Brain microvascular endothelial cell (primary cell): ENCODE measurements around the gene ZCCHC17.

Experiments used
- DNase-seq: peaks from one replicate; pipeline ENCODE4 v3.0.0-alpha.2; 2020
- H3K27ac ChIP-seq: fragments of 250-450 bp; sonication (Bioruptor Pico); 2 replicates; pipeline ENCODE4 v1.5.1; 2020; ENCODE audit warnings: mild to moderate bottlenecking, moderate library complexity
- H3K27me3 ChIP-seq: fragments of 250-450 bp; sonication (Bioruptor Pico); replicated peaks from 2 replicates; pipeline ENCODE4 v1.5.1; 2020; ENCODE audit warnings: mild to moderate bottlenecking
- H3K36me3 ChIP-seq: fragments of 250-450 bp; sonication (Bioruptor Pico); replicated peaks from 2 replicates; pipeline ENCODE4 v1.5.1; 2020; ENCODE audit warnings: mild to moderate bottlenecking
- H3K4me3 ChIP-seq: 2 replicates; pipeline ENCODE4 v1.5.1; 2011; ENCODE audit warnings: low read depth, mild to moderate bottlenecking, control low read depth, low read length, moderate library complexity
- in situ Hi-C: cut with HindIII; loops from 2 replicates; pipeline ENCODE4 v1.10.0; 2017; ENCODE audit warnings: low sequenced_read_pairs, low pct_ligation_motif_present
- TF ChIP-seq, protein P1 (sequence below): IDR thresholded peaks from 2 replicates; pipeline ENCODE4 v1.5.1; 2011; ENCODE audit warnings: low read depth, mild to moderate bottlenecking, moderate library complexity, low read length, control low read depth, inconsistent platforms; ENCODE audit errors: missing control alignments

The ZCCHC17 gene

DNA sequence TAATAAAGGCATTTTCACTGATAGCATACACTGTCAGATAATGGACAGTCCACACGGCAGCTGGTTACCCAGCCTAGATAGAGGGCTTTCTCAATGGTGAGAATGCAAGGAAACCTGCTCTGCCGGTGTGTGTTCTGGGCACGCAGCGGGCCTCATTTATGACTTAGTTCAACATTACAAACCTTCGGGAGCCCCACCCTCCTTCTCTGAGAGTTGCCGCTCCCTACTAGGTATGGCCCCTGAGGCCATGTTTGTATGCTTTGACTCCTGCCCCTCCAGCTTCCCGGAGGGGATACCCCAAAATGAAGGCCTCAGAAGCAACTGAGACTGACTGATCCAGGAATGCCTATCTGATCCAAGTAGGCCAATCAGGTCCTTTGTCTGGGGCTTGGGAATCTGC, 93.2 kb downstream of the ZCCHC17 start:
- Histone ChIP-seq H3K27me3 (no peaks in the 10 kb centered on the region), H3K4me3 (no peak overlapping the region), H3K27ac (no peak overlapping the region), H3K36me3 (no peaks in the 10 kb centered on the region)
- TF ChIP-seq, protein P1, sequence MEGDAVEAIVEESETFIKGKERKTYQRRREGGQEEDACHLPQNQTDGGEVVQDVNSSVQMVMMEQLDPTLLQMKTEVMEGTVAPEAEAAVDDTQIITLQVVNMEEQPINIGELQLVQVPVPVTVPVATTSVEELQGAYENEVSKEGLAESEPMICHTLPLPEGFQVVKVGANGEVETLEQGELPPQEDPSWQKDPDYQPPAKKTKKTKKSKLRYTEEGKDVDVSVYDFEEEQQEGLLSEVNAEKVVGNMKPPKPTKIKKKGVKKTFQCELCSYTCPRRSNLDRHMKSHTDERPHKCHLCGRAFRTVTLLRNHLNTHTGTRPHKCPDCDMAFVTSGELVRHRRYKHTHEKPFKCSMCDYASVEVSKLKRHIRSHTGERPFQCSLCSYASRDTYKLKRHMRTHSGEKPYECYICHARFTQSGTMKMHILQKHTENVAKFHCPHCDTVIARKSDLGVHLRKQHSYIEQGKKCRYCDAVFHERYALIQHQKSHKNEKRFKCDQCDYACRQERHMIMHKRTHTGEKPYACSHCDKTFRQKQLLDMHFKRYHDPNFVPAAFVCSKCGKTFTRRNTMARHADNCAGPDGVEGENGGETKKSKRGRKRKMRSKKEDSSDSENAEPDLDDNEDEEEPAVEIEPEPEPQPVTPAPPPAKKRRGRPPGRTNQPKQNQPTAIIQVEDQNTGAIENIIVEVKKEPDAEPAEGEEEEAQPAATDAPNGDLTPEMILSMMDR = no peak
- no peak for DNase-seq
- in situ Hi-C loops = no loop called here

DNA sequence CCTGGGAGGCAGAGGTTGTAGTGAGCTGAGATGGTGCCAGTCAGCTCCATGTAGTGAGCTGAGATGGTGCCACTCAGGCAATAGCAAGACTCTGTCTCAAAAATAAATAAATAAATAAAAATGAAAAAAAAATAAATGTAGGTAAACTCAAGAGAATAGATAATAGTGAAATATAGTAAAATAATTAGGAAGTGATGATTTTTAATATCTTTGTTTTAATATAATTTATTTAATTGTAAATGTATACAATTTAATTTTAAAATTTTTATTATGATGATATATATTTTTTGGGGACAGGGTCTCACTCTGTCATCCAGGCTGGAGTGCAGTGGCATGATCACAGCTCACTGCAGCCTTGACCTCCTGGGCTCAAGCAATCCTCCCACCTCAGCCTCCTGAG, 96.6 kb downstream of the ZCCHC17 start:
- Histone ChIP-seq H3K4me3 (no peak overlapping the region), H3K27ac (no peak overlapping the region), H3K27me3 (no peaks in the 10 kb centered on the region), H3K36me3 (no peaks in the 10 kb centered on the region)
- DNase-seq = no peak
- TF ChIP-seq, protein P1 = no peak
- in situ Hi-C loops = no loop called here

DNA sequence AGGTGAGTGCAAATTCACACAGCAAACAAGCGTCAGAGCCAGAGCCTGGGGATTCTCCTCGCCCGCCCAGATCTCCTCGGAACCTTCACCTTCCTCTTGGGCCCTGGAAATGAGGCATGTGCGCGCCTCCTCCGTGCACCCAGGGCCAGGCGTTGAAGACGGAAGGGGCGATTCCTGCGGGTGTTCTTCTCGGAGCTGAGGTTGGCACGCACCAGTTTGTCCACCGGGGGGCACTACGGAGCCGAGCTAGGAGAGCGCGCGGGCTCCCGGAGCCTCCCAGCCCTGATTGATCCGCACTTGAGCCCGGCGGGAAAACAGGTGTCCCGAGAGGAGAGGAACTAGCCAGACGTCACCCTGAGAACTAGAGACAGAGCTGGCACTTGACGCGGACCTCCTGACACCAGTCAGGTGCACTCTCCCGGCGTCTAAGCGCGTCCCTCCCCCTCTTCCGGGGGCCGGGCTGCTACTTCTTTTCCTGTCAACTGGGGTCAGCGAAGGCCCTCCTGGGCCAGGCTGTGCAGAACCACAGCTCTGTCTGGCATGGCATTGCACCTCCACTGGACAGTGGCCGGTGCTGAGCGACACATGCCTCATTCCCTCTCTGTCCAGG, 97.9 kb downstream of the ZCCHC17 start:
- Histone ChIP-seq H3K27me3 (no peaks in the 10 kb centered on the region), H3K27ac (no peak overlapping the region), H3K4me3 (peak overlapping the region; percentile 27), H3K36me3 (no peaks in the 10 kb centered on the region)
- peak; percentile 67 for DNase-seq
- in situ Hi-C loops = no loop called here
- TF ChIP-seq, protein P1 = peak; percentile 95

DNA sequence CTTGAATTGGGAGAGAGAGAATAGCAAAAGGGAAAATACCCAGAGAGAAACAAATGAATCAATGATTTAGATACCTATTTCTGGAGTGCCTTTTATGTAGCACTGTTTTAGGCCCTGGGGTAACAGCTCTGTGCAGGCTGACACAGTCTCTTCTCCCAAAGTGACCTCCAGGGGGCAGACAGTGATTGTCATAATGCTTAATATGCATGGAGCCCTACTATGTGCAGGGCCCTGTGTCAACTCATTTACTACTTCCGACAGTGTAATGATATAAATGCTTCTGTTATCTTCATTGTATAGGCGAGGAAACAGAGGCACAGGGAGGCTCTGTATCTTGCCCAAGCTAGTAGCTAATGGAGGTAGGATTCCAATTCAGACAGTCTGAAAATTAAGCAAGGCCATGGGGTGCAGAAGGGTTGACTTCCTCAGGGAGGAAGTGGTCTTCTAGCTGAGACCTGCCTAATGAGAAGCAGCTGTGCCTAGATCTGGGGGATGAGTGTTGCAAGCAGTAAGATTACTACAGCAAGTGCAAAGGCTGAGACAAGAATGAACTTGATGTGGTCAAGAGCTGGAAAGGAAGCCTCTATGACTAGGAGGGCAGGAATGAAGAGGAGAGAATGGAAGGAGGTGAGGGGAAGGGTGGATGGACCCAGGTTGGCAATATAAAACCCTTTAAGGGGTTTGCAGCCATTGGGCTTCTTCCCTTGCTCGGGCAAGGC, 100.0 kb downstream of the ZCCHC17 start:
- DNase-seq = peak; percentile 16
- no peak overlapping the region for H3K27ac ChIP-seq
- TF ChIP-seq, protein P1 = peak; percentile 58

DNA sequence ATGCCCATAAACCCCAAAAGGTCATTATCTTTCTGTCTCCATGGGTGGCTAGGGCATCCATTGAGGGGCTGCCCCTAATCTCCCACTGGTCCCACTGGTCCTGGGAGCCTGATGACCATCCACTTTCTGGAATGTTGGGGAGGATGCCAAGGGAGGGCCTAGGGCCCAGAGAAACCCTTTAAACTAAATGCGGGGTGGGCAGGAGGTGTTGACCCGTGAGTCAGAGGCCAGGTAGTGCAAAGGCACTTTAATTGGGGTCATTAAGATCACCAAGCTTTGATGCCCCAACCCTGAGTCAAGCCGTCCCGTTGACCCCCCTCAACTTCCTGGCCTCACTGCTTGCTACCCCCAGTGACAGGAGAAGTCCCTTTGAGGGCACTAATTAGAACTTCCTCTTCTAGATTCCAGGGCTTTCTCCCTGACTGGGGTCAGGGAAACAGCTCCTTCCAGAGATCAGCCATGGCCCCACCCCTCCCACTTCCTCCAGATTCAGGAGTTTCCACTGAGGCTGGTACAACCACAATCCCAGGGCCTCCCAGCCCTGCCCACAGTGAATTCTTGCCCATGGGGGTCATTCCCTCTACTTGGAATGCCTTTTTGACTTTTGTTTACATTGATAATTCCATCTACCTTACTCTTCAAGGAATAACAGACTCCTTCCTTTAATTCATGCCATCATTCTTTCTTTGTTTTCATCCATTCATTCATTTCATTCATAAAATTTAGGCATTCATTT, 100.7 kb downstream of the ZCCHC17 start:
- DNase-seq = no peak
- TF ChIP-seq, protein P1 = no peak
- H3K36me3 ChIP-seq = no peaks in the 10 kb centered on the region
- H3K27me3 ChIP-seq = no peaks in the 10 kb centered on the region
- H3K27ac ChIP-seq = no peak overlapping the region
- H3K4me3 ChIP-seq = no peak overlapping the region
- in situ Hi-C loops = no loop called here

More for the DNA sequence above, 100.0 kb downstream of the ZCCHC17 start:
- no peaks in the 10 kb centered on the region for H3K36me3 ChIP-seq
- H3K27me3 ChIP-seq = no peaks in the 10 kb centered on the region
- in situ Hi-C loops = no loop called here
- no peak overlapping the region for H3K4me3 ChIP-seq
